Measurements from ENCODE around the gene KIAA0753. TPM values are rescaled to one million over a fixed set of nuclear protein-coding genes. Genes with fewer than 3 reads are reported as not detected.

Gene KIAA0753
- total and polyA plus RNA-seq, 2 of the 8 experiments (the other 6 are each of a cell fraction or from before 2014, with no cell fraction given) = 5.0 to 27.1 TPM

- Histone ChIP-seq H2BK15ac (ENCODE audit: low read length) (peak overlapping the region; percentile 81; the same call in 1 of the 2 replicates), H4K91ac (replicated peaks; ENCODE audit: insufficient read length, low read length) (no peak overlapping the region), H3K23me2 (ENCODE audit: low read depth, low read length) (peaks cover 14% of the 10 kb centered on the region; the same call in 1 of the 2 replicates), H3K56ac (replicated peaks; ENCODE audit: insufficient read length, low read depth, low read length) (no peak overlapping the region), H3K9ac (replicated peaks in 1 of 4; ENCODE audit: extremely low read depth in 1 of 4, low read depth in 3 of 4, low read length in 3 of 4) (no peak overlapping the region), H2BK120ac (replicated peaks; ENCODE audit: low read depth, low read length) (no peak overlapping the region), H3K4me2 (ENCODE audit: insufficient read depth in 1 of 2, low read depth in 2 of 2, low read length in 2 of 2) (no peak overlapping the region; a peak in 1 of 4 replicates), H3K4me3 (ENCODE audit: extremely low read depth in 1 of 4, insufficient read depth in 2 of 4, low read depth in 3 of 4, low read length in 4 of 4) (no peak overlapping the region), H2BK20ac (ENCODE audit: low read length) (peak overlapping the region; percentile 61; the same call in 1 of the 2 replicates), H2AK5ac (ENCODE audit: low read depth, low read length) (0 out of 2 replicates have a peak overlapping the region, but pooled peaks have one; percentile 24), H3K36me3 (ENCODE audit: control insufficient read depth in 2 of 4, insufficient read depth in 4 of 4, low read length in 3 of 4) (no peaks in the 10 kb centered on the region), H3K18ac (ENCODE audit: extremely low read depth, low read length) (peak overlapping the region; percentile 24), H3K9me3 (ENCODE audit: insufficient read depth in 2 of 2, low read depth in 1 of 2, low read length in 1 of 2) (no peaks in the 10 kb centered on the region), H2BK12ac (ENCODE audit: low read depth, low read length) (peak overlapping the region; percentile 39; the same call in 1 of the 2 replicates), H3K79me1 (ENCODE audit: low read depth, low read length) (no peaks in the 10 kb centered on the region), H3K14ac (ENCODE audit: insufficient read length) (no peak overlapping the region), H3K4ac (replicated peaks; ENCODE audit: insufficient read length, low read depth, low read length) (no peak overlapping the region), H4K8ac (ENCODE audit: extremely low read depth, insufficient read depth, low read length) (peak overlapping the region; percentile 62; the same call in 1 of the 2 replicates), H4K5ac (ENCODE audit: insufficient read length, low read depth, low read length) (no peak overlapping the region), H3K4me1 (replicated peaks in 1 of 4; ENCODE audit: control insufficient read depth in 3 of 4, insufficient read depth in 4 of 4, low read length in 3 of 4) (peaks cover 4 to 22% (median 12%) of the 10 kb centered on the region in 4 experiments), H4K20me1 (replicated peaks in 1 of 2; ENCODE audit: control insufficient read depth in 1 of 2, insufficient read depth in 2 of 2, low read length in 2 of 2) (peaks cover 0 to 5% of the 10 kb centered on the region in 2 experiments), H2BK5ac (ENCODE audit: low read depth, low read length) (no peak overlapping the region), H3K27me3 (replicated peaks in 1 of 4; ENCODE audit: control insufficient read depth in 3 of 4, extremely low read depth in 1 of 4, insufficient read depth in 3 of 4, low read length in 3 of 4) (peaks cover 6 to 25% (median 21%) of the 10 kb centered on the region in 4 experiments; a peak in 6 of 7 replicates), H3K23ac (ENCODE audit: insufficient read length) (no peak overlapping the region), H2AFZ (ENCODE audit: low read length) (no peak overlapping the region), H3K27ac (ENCODE audit: low read depth, low read length) (no peak overlapping the region), H3K79me2 (ENCODE audit: control insufficient read depth in 1 of 2, insufficient read depth in 2 of 2, low read length in 2 of 2) (no peaks in the 10 kb centered on the region)
- CTCF ChIA-PET (ENCODE audit: partially characterized antibody) = interaction anchor here (0.8 to 2.7 kb wide), 4 partner anchors 10 to 90 kb away, joined by 3 to 10 read pairs (median 5); no protein-coding TSS in a partner anchor
- DNase-seq (ENCODE audit: low read depth in 1 of 2, low spot score in 2 of 2) (no peak), FAIRE-seq (no peak)
- TF ChIP-seq MAFK (IDR thresholded peaks at IDR 0.05; ENCODE audit: low read depth, low read length) (no peak), RXRA (IDR thresholded peaks at IDR 0.05; ENCODE audit: insufficient read depth, low read depth, low read length) (no peak)
- WGBS, 2 experiments (ENCODE audit: extremely low coverage in 1 of 2, insufficient coverage in 1 of 2, insufficient read length in 1 of 2, insufficient replicate concordance in 2 of 2, low coverage in 1 of 2, low lambda C conversion rate in 2 of 2, missing lambda C conversion rate in 1 of 2) = 83% methylated on average over 11 of the region's 11 CpGs; no CpG with 5 or more reads in 1 of the 2 experiments
- POLR2A ChIA-PET (ENCODE audit: partially characterized antibody) = no interaction called here
Observed at GRCh38 chr17:6551869-6552531, 88.5 kb downstream of the KIAA0753 start.
